A673 (cell line): ENCODE results near the gene MAGEB16.

Source experiments
- EZH2 ChIP-seq: fragments of 200-600 bp; sonication (generic); IDR thresholded peaks from 2 replicates; pipeline ENCODE4 v1.6.1; 2017; ENCODE audit warnings: borderline replicate concordance, low read depth, mild to moderate bottlenecking, mixed read lengths, antibody characterized with exemption, low read length; ENCODE audit not compliant: poor library complexity, severe bottlenecking
- TF ChIP-seq, protein P1 (sequence below): fragments of 300-800, 200-600 bp; sonication (generic); conservative IDR thresholded peaks from 2 replicates; pipeline ENCODE4 v1.5.1; 2017; ENCODE audit warnings: low read depth, mild to moderate bottlenecking, antibody characterized with exemption, low read length, moderate library complexity, mixed read lengths

- no peak for TF ChIP-seq EZH2
- TF ChIP-seq, protein P1, sequence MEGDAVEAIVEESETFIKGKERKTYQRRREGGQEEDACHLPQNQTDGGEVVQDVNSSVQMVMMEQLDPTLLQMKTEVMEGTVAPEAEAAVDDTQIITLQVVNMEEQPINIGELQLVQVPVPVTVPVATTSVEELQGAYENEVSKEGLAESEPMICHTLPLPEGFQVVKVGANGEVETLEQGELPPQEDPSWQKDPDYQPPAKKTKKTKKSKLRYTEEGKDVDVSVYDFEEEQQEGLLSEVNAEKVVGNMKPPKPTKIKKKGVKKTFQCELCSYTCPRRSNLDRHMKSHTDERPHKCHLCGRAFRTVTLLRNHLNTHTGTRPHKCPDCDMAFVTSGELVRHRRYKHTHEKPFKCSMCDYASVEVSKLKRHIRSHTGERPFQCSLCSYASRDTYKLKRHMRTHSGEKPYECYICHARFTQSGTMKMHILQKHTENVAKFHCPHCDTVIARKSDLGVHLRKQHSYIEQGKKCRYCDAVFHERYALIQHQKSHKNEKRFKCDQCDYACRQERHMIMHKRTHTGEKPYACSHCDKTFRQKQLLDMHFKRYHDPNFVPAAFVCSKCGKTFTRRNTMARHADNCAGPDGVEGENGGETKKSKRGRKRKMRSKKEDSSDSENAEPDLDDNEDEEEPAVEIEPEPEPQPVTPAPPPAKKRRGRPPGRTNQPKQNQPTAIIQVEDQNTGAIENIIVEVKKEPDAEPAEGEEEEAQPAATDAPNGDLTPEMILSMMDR: no peak
Observed at GRCh38 chrX:35847736-35848135, 49.6 kb downstream of the MAGEB16 start.
